Measurements from ENCODE around the gene CAMK1D. TPM values are rescaled to one million over a fixed set of nuclear protein-coding genes. Genes with fewer than 3 reads are reported as not detected.

CAMK1D gene
- total and polyA plus RNA-seq, 2 donors (not counting 3 experiments of a cell fraction or from before 2014, with no cell fraction given): 0.37 to 4.2 TPM

DNA sequence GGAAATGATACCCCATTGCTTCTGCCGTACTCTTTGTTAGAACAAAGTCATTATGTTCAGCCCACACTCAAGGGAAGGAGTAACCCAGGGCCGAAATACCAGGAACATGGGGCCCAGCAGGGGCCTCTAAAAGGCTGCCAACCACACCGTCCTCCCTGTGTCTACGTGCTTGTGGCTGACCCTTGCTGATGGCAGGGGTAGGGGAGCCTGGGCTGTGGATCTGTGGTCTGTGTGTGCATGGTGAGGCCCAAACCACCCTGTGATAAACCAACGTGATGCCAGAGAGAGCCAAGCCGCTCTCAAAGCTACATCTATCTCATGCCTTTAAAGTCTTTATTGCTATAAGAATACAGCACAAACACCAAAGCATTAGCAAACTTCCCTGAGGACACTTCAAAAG is 493.0 kb downstream of the CAMK1D start:
- ChIA-PET POLR2A (no interaction called here), CTCF (interaction anchor here (0.5 to 1.6 kb wide), 3 partner anchors 9 to 170 kb away, joined by 3 read pairs; no protein-coding TSS in a partner anchor)
- dilution Hi-C loops (cut with MboI; ENCODE audit: extremely low pct_ligation_motif_present, low sequenced_read_pairs): no loop called here
- DNase-seq (ENCODE audit: low read depth, low spot score) (no peak), FAIRE-seq (no peak)
- no peak overlapping the region for H3K9ac ChIP-seq (replicated peaks; ENCODE audit: extremely low read depth, insufficient read depth, low read length)
- TF ChIP-seq EZH2 (IDR thresholded peaks at IDR 0.05; ENCODE audit: borderline replicate concordance, low read depth, low read length, severe bottlenecking) (no peak), JUN (IDR thresholded peaks at IDR 0.05; ENCODE audit: borderline replicate concordance, insufficient read depth, insufficient read length, low read depth) (no peak), GATA2 (IDR thresholded peaks at IDR 0.05; ENCODE audit: insufficient read depth, insufficient read length, low read depth, low read length) (no peak), MAX (IDR thresholded peaks at IDR 0.05; ENCODE audit: insufficient read depth, insufficient read length) (no peak)
- no peaks in the 10 kb centered on the region for H3K79me2 ChIP-seq (ENCODE audit: control insufficient read depth, insufficient read depth, low read length)
- no peaks in the 10 kb centered on the region for H3K9me3 ChIP-seq (replicated peaks; ENCODE audit: control insufficient read depth, insufficient read depth, low read length)
- H3K36me3 ChIP-seq (ENCODE audit: control insufficient read depth in 2 of 2, extremely low read depth in 1 of 2, insufficient read depth in 2 of 2, low read length in 2 of 2): no peaks in the 10 kb centered on the region
- intact Hi-C loops (cut with micrococcal nuclease): no loop called here
- H3K27ac ChIP-seq (ENCODE audit: insufficient read depth, low read depth, low read length): no peak overlapping the region
- H3K9me1 ChIP-seq (replicated peaks; ENCODE audit: control insufficient read depth, extremely low read depth, insufficient read depth, low read length): no peaks in the 10 kb centered on the region
- H3K4me1 ChIP-seq (ENCODE audit: control insufficient read depth, extremely low read depth, insufficient read depth, low read length): peaks cover 18% of the 10 kb centered on the region
- no peak overlapping the region for H3K4me3 ChIP-seq (replicated peaks in 1 of 3; ENCODE audit: insufficient read depth in 1 of 3, low read depth in 1 of 3, low read length in 3 of 3)
- H3K4me2 ChIP-seq (ENCODE audit: insufficient read depth, low read length): no peak overlapping the region
- H3K27me3 ChIP-seq (ENCODE audit: control insufficient read depth in 2 of 2, insufficient read depth in 2 of 2, low read length in 2 of 2): no peaks in the 10 kb centered on the region
- BruUV-seq (replicated peaks): no TSS peak
- no peak overlapping the region for H2AFZ ChIP-seq (ENCODE audit: low read depth, low read length)
- no peaks in the 10 kb centered on the region for H4K20me1 ChIP-seq (replicated peaks; ENCODE audit: control insufficient read depth, extremely low read depth, insufficient read depth, low read length)

- H3K9me1 ChIP-seq (replicated peaks; ENCODE audit: control insufficient read depth, extremely low read depth, insufficient read depth, low read length): no peaks in the 10 kb centered on the region
- H3K36me3 ChIP-seq (ENCODE audit: control insufficient read depth in 2 of 2, extremely low read depth in 1 of 2, insufficient read depth in 2 of 2, low read length in 2 of 2): no peaks in the 10 kb centered on the region
- no peaks in the 10 kb centered on the region for H3K9me3 ChIP-seq (replicated peaks; ENCODE audit: control insufficient read depth, insufficient read depth, low read length)
- H3K79me2 ChIP-seq (ENCODE audit: control insufficient read depth, insufficient read depth, low read length): no peaks in the 10 kb centered on the region
- H3K4me1 ChIP-seq (ENCODE audit: control insufficient read depth, extremely low read depth, insufficient read depth, low read length): peaks cover 18% of the 10 kb centered on the region
- FAIRE-seq (no peak), DNase-seq (ENCODE audit: low read depth, low spot score) (no peak)
- H3K27me3 ChIP-seq (ENCODE audit: control insufficient read depth in 2 of 2, insufficient read depth in 2 of 2, low read length in 2 of 2): no peaks in the 10 kb centered on the region
- no peak for TF ChIP-seq MAX (IDR thresholded peaks at IDR 0.05; ENCODE audit: insufficient read depth, insufficient read length)
- TF ChIP-seq CTCF (IDR thresholded peaks at IDR 0.05; ENCODE audit: extremely low read depth in 1 of 2, insufficient read depth in 1 of 2, low read depth in 1 of 2, low read length in 2 of 2): no peak
- no peak for TF ChIP-seq FOS (IDR thresholded peaks at IDR 0.05; ENCODE audit: borderline replicate concordance, insufficient read depth, low read length)
- TF ChIP-seq GATA2 (IDR thresholded peaks at IDR 0.05; ENCODE audit: insufficient read depth, insufficient read length, low read depth, low read length): no peak
- no peak overlapping the region for H2AFZ ChIP-seq (ENCODE audit: low read depth, low read length)
- H3K9ac ChIP-seq (replicated peaks; ENCODE audit: extremely low read depth, insufficient read depth, low read length): no peak overlapping the region
- no peak overlapping the region for H3K4me2 ChIP-seq (ENCODE audit: insufficient read depth, low read length)
- ChIA-PET CTCF (interaction anchor here (1.6 to 3.1 kb wide), 3 partner anchors 59 to 136 kb away, joined by 3 to 22 read pairs (median 6); no protein-coding TSS in a partner anchor), POLR2A (no interaction called here)
- no peaks in the 10 kb centered on the region for H4K20me1 ChIP-seq (replicated peaks; ENCODE audit: control insufficient read depth, extremely low read depth, insufficient read depth, low read length)
- dilution Hi-C loops (cut with MboI; ENCODE audit: extremely low pct_ligation_motif_present, low sequenced_read_pairs): no loop called here
- no peak overlapping the region for H3K4me3 ChIP-seq (replicated peaks in 1 of 3; ENCODE audit: insufficient read depth in 1 of 3, low read depth in 1 of 3, low read length in 3 of 3)
- intact Hi-C loops (cut with micrococcal nuclease): no loop called here
- BruUV-seq (replicated peaks): no TSS peak
- H3K27ac ChIP-seq (ENCODE audit: insufficient read depth, low read depth, low read length): no peak overlapping the region
These were observed 494.1 kb downstream of the CAMK1D start for GRCh38 chr10:12843296-12843945.

Measured in endothelial cell of umbilical vein (primary cell).